IgD-negative memory B cell (primary cell): ENCODE data around the gene UNC5CL. TPM values are rescaled to one million over a fixed set of nuclear protein-coding genes. Genes with fewer than 3 reads are reported as not detected.

Experiments used
- H3K27ac Mint-ChIP-seq, 3 donors: one replicate each; pipeline ENCODE4 v1.8.0; 2020 to 2022; ENCODE audit warnings: mild to moderate bottlenecking in 3 of 3, mixed read lengths in 3 of 3, moderate library complexity in 1 of 3
- H3K27me3 Mint-ChIP-seq: one replicate; pipeline ENCODE4 v1.8.0; 2021; ENCODE audit warnings: mixed read lengths
- H3K36me3 Mint-ChIP-seq: one replicate; pipeline ENCODE4 v1.8.0; 2020; ENCODE audit warnings: mild to moderate bottlenecking, mixed read lengths
- H3K4me1 Mint-ChIP-seq, 3 donors: one replicate each; pipeline ENCODE4 v1.8.0; 2020 to 2022; ENCODE audit warnings: mixed read lengths in 3 of 3, mild to moderate bottlenecking in 1 of 3
- H3K4me3 Mint-ChIP-seq, 4 donors: one replicate each; pipeline ENCODE4 v1.8.0; 2020 to 2022; ENCODE audit warnings: mild to moderate bottlenecking in 4 of 4, mixed read lengths in 4 of 4, moderate library complexity in 3 of 4
- H3K9me3 Mint-ChIP-seq, 3 donors: one replicate each; pipeline ENCODE4 v1.8.0; 2020 to 2021; ENCODE audit warnings: mixed read lengths in 3 of 3, mild to moderate bottlenecking in 1 of 3
- polyA plus RNA-seq: library from polyadenylated mRNA; unstranded; fragments of 300-500 nt; fragmentation: Illumina TruSeq; gene quantifications from one replicate; pipeline ENCODE4 v1.2.3, GENCODE V29; 2021

Gene UNC5CL
- polyA plus RNA-seq, 1 donor from 2014 or later: 0.76 TPM

DNA sequence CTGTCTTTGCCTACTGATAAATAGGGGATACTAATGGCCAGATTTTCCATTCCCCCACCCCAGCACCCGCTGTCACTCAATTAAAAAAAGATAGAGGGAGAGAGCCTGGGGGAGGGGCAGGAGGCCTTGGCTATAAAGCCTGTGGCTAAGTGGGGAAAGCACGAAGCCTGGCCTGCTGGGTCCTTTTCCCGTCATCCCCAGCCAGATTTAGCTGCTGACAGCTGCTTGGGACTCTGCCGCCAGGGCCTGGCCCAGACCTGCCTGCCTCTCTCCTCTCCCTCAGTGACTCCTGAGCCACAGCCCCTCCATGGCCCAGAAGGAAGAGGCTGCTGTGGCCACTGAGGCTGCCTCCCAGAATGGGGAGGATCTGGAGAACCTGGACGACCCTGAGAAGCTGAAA lies 14.0 kb upstream of the UNC5CL start, which contains the start of gene APOBEC2:
Gene APOBEC2, plus strand, starts transcription at position 162 of the 400 bp plus-strand sequence. Its CDS starts 146 bp downstream, at position 308.
- peak within 1 kb of the TSS in 2 of 4 donors; percentile 65 to 88 for H3K4me3 Mint-ChIP-seq
- peak within 1 kb of the TSS in 1 of 3 donors; percentile 31 for H3K27ac Mint-ChIP-seq
- H3K36me3 Mint-ChIP-seq: peaks cover 5% of the 10 kb centered on the region
- H3K4me1 Mint-ChIP-seq: peaks cover 6 to 17% (median 9%) of the 10 kb centered on the region in 3 donors
- H3K9me3 Mint-ChIP-seq: no peaks in the 10 kb centered on the region
- no peaks in the 10 kb centered on the region for H3K27me3 Mint-ChIP-seq

DNA sequence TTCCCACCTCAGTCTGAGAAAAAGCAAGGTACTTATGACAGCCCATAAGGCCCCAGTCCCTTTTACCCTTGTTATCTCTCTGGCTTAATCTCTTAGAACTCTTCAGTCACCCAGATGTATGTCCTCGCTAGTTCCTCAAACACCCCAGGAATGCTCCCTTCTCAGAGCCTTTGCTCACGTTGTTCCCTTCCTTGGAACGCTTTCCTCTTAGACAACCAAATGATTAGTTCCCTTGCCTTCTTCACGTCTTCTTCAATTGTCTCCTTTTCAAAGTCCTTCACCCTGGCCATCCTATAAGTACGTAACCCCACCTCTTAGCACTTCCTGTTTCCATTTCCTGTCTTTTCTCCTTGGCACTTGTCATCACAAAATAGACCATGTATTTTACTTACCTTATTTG lies 12.9 kb upstream of the UNC5CL start:
- peak overlapping the region in 2 of 4 donors; percentile 65 to 88 for H3K4me3 Mint-ChIP-seq

DNA sequence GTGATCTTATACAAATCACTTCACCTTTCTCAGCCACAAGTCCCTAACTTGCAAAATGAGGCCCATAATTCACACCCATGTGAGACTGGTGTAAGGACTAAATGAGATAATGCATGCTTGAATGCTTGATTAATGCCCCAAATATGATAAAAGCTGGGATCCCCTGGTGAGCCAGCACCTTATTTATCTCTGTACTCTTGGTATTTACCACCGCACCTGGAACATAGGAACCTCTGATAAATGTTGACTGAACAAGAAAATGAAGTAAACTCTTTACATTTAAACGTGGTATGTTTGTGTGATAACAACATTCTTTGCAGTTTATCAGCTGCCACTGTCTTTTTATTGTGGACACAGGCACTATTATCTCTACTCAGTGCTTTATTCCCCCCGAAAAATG lies 11.5 kb upstream of the UNC5CL start:
- H3K9me3 Mint-ChIP-seq: no peaks in the 10 kb centered on the region
- H3K36me3 Mint-ChIP-seq: peaks cover 5% of the 10 kb centered on the region
- no peak overlapping the region for H3K4me3 Mint-ChIP-seq
- H3K27ac Mint-ChIP-seq: no peak overlapping the region
- H3K4me1 Mint-ChIP-seq: peaks cover 6 to 17% (median 9%) of the 10 kb centered on the region in 3 donors
- no peaks in the 10 kb centered on the region for H3K27me3 Mint-ChIP-seq

More for the DNA sequence above, 12.9 kb upstream of the UNC5CL start:
- H3K27me3 Mint-ChIP-seq: no peaks in the 10 kb centered on the region
- peak overlapping the region in 1 of 3 donors; percentile 11 for H3K27ac Mint-ChIP-seq
- H3K36me3 Mint-ChIP-seq: peaks cover 5% of the 10 kb centered on the region
- H3K4me1 Mint-ChIP-seq: peaks cover 6 to 17% (median 9%) of the 10 kb centered on the region in 3 donors
- H3K9me3 Mint-ChIP-seq: no peaks in the 10 kb centered on the region

DNA sequence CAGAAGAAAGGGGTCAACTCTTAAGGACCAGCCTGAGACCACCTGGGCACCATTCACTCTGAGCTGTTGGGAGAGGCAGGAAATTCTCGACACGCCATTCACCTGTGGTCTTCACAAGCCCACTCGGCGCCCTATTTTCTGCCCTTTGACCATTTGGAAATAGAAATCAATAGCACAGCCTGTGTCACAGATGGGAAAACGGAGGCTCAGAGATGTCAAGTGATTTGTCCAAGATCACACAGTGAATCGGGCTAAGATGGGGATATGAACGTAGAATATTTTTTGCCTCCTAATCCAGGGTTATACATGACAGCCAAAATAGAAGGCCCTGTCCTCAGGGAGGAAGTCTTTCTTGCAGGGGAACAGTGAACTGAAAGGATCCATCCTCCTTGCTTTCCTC lies 10.9 kb upstream of the UNC5CL start:
- H3K4me1 Mint-ChIP-seq: peaks cover 6 to 16% (median 9%) of the 10 kb centered on the region in 3 donors
- no peaks in the 10 kb centered on the region for H3K27me3 Mint-ChIP-seq
- no peak overlapping the region for H3K27ac Mint-ChIP-seq
- peaks cover 5% of the 10 kb centered on the region for H3K36me3 Mint-ChIP-seq
- H3K4me3 Mint-ChIP-seq: no peak overlapping the region
- H3K9me3 Mint-ChIP-seq: no peaks in the 10 kb centered on the region

DNA sequence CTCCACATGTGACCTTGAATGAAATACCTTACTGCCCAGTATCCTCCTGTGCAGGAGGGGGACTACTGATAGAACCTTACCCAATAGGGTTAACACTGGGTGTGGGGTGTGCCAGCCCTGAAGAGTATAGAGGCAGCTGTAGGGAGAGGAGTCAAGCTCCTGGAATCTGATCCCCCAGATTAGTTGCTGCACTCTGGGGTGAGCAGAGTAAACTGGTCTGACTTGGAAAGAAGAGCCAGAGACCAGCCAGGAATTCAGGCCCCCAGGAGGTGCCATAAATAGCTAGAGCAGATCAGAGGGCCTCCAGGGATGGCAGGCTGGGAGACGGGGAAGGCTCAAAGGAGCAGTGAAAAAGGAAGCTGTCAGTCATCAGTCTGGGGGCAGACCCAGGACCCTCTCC lies 10.5 kb upstream of the UNC5CL start:
- no peak overlapping the region for H3K27ac Mint-ChIP-seq
- H3K4me1 Mint-ChIP-seq: peaks cover 6 to 16% (median 9%) of the 10 kb centered on the region in 3 donors
- H3K27me3 Mint-ChIP-seq: no peaks in the 10 kb centered on the region
- H3K4me3 Mint-ChIP-seq: no peak overlapping the region
- H3K9me3 Mint-ChIP-seq: no peaks in the 10 kb centered on the region
- H3K36me3 Mint-ChIP-seq: peaks cover 5% of the 10 kb centered on the region

DNA sequence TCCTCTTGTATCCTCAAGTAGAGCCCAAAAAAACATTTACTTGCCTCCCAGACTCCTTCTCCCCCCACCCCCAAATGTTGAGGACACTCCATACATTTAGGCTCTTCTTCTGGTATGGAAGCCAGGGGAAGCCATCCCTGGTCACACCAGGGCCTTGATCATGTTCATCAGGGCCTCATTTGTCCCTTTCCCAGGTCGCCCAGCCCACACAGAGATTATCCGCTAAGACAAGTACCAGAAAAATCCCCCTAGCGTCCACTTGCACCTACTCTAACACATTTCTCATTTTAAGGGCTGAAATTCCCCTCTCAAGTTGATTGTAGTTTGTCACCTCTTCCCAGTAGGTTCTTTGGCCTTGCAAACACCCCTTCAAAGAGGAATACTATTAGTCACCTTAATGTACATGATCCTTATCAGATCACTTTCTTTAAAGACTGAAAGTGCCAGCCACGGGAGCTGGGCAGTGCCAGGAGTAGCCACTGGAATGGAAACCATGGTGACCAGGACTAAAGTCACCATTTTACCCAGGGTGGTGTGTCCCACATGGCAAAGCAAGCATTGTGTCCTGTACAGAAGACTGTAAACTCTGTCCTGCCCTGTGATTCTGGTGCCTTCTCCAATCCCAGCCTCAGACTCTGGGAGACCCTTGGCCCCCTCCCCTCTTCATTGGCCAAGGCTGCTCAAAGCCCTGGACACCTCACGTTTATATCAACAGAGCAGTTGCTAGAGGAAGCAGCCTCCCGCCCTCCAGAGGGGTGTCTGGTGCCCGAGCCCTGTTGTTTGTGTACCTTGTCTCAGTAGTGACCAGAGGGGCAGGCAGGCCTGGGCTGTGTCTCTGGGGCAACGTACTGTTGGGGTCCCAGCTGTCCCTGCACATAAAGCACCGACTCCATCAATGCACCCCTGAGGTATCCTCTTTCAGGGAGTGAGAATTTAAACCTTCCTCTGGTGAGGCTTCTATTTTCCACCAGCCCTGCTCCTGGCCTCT lies 9.0 kb upstream of the UNC5CL start:
- no peaks in the 10 kb centered on the region for H3K9me3 Mint-ChIP-seq
- H3K36me3 Mint-ChIP-seq: peaks cover 11% of the 10 kb centered on the region
- peaks cover 6 to 16% (median 9%) of the 10 kb centered on the region in 3 donors for H3K4me1 Mint-ChIP-seq
- no peak overlapping the region for H3K4me3 Mint-ChIP-seq
- no peak overlapping the region for H3K27ac Mint-ChIP-seq
- no peaks in the 10 kb centered on the region for H3K27me3 Mint-ChIP-seq

DNA sequence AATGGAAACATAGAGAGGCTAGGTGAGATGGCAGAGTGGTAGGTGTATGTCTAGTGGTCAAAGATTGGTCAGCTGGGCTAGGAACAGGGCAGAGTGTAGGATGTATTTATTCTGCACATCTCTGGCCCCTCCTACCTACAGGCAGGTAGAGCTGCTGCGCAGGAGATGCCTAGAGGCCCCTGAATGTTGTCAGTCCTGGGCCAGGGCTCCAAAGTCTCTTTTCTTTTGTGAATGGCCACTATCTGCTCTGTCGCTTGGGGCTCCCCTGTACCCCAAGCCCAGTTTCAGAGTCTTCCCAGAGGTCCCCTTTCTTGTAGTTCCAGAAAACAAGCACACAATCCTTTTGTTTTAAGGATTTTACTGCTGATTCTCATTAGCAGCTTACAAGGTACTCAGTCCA lies 8.3 kb upstream of the UNC5CL start:
- Mint-ChIP-seq H3K27me3 (no peaks in the 10 kb centered on the region), H3K36me3 (peaks cover 11% of the 10 kb centered on the region), H3K27ac (no peak overlapping the region), H3K9me3 (no peaks in the 10 kb centered on the region), H3K4me1 (peaks cover 6 to 10% (median 9%) of the 10 kb centered on the region in 3 donors), H3K4me3 (no peak overlapping the region)

DNA sequence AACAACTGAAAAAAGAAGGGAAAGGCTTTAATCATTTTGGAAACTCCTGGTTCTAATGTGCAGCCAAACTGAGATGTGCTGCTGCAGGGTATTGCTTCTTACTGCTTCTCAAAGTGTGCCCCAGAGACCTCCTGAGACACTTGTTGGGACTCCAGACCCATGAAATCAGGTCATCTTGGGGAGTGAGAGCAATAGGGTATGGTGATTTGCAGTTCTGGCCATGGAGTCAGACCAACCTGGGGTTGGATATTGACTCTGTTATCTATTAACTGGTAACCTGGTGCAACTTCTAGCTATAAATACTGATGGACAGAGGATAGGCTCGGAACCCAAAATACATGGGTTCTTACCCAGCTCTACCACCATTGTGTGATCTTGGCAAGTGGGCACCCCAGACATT lies 7.1 kb upstream of the UNC5CL start:
- no peak overlapping the region for H3K4me3 Mint-ChIP-seq
- H3K36me3 Mint-ChIP-seq: peaks cover 11% of the 10 kb centered on the region
- H3K4me1 Mint-ChIP-seq: no peaks in the 10 kb centered on the region

DNA sequence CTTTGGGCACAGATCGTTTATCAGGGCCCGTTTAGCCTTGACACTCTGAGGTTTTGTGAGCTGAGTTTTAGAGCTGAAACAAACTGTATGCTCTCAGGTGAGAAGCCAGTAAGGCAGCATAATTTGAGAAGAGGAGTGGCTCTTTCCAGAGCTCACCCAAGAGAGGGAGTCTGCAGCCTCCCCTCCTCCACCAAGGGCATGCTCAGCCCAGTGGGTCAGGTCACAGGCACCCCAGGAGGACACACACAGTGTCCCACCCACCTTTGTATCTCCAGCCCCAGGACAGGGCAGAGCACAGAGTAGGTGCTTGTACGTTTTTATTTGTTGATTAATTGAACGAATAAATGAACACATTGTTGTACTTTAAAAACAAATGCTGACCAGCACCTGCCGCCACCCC lies 6.6 kb upstream of the UNC5CL start:
- Mint-ChIP-seq H3K4me1 (no peaks in the 10 kb centered on the region), H3K9me3 (no peaks in the 10 kb centered on the region), H3K36me3 (peaks cover 11% of the 10 kb centered on the region), H3K27ac (no peak overlapping the region), H3K27me3 (no peaks in the 10 kb centered on the region), H3K4me3 (no peak overlapping the region)

More for the DNA sequence above, 7.1 kb upstream of the UNC5CL start:
- H3K27ac Mint-ChIP-seq: no peak overlapping the region
- H3K27me3 Mint-ChIP-seq: no peaks in the 10 kb centered on the region
- H3K9me3 Mint-ChIP-seq: no peaks in the 10 kb centered on the region

DNA sequence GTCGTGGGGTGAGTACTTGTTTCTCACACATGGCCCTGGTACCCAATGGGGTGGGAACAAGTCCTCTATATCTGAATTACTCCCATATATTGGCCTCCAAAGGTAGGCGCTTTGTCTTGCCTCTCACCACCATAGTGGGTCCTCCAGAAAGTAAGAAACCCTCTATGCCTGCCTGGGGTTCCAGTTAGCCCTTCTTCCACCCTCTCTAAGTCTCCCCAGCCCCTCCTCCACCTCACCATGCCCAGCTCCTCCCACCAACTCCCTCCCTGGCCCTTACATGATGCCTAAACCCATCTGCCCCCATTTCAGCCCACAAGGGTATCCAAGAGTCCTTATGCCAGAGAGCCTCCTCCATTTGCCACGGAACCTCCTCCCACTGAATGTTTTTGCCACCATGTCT lies 4.1 kb upstream of the UNC5CL start:
- no peak overlapping the region for H3K4me3 Mint-ChIP-seq
- H3K36me3 Mint-ChIP-seq: peaks cover 7% of the 10 kb centered on the region
- no peaks in the 10 kb centered on the region for H3K9me3 Mint-ChIP-seq
- H3K4me1 Mint-ChIP-seq: no peaks in the 10 kb centered on the region
- H3K27me3 Mint-ChIP-seq: no peaks in the 10 kb centered on the region
- peak overlapping the region in 1 of 3 donors; percentile 87 for H3K27ac Mint-ChIP-seq

DNA sequence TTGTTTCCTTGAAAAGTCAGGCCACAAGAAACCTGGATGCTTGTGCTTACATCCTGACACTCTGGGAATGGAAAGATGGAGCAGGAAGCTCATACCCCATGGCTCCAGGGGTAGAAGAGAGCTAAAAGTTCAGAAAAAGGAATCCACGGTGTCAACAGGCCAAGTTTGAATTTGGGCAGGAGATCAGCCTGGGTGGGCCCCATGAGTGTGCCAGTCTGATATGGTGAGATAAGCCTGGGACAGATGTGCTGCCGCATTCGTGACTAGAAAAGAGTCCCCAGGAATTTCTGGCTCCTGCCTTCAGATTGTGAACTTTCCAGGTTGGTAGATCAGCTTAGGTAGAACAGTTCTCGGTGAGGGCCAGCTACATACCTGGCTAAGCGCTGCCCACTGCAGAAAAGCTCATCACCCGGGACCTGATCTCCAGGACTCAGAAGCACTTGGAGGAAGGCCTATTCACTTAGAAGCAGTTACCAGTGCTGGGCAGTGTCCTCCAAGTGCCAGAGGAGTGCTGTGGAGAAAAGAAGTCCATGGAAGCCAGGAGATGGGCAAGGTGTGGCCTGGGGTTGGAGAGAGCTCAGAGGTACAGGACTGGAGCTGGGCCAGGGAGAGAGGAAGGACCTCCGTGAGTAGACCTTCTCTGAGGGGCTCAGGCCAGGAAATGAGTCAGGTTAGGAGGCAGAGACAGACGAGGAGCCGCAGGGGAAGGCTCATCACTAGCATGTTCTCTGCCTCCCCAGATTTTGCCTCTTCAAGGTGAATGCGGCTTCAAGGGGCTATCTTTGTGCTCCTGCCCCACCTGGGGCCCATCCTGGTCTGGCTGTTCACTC lies 3.4 kb upstream of the UNC5CL start, which contains the start of gene TSPO2:
Gene TSPO2, plus strand, starts transcription at position 242 of the 830 bp plus-strand sequence. Its CDS starts 519 bp downstream, at position 761.
- H3K27ac Mint-ChIP-seq: peak within 1 kb of the TSS in 1 of 3 donors; percentile 87
- H3K4me3 Mint-ChIP-seq: peak within 1 kb of the TSS in 1 of 4 donors; percentile 58
- H3K27me3 Mint-ChIP-seq: no peaks in the 10 kb centered on the region
- no peaks in the 10 kb centered on the region for H3K9me3 Mint-ChIP-seq
- H3K36me3 Mint-ChIP-seq: peaks cover 7% of the 10 kb centered on the region
- H3K4me1 Mint-ChIP-seq: no peaks in the 10 kb centered on the region

DNA sequence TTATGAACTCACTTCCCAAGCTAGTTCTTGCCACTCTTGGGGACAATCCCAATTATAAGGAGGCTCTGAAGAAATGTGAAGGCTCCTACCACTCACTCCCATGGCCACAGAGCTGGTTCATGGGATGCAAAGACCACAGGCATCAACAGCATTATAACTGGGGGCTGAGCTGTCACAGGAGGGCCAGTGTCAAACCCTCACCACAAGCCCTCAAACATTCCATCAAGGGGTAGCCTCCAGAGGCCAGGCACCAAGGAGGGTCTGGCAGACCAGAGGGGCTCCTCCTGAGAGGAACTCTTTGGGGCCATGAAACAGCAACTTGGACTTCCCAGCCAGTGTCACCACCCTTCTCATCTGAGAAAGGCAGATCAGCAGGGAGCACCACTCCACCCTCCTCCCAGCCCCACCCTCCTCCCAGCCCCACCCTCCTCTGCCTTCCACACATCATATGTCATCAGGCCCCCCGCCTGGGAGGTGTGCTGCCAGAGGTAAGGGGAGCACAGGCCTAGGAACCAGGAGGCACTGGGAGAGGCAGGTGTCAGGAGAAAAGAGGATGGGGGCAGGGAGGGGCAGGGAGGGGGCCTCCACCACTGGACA lies 2.0 kb upstream of the UNC5CL start:
- H3K9me3 Mint-ChIP-seq: no peaks in the 10 kb centered on the region

DNA sequence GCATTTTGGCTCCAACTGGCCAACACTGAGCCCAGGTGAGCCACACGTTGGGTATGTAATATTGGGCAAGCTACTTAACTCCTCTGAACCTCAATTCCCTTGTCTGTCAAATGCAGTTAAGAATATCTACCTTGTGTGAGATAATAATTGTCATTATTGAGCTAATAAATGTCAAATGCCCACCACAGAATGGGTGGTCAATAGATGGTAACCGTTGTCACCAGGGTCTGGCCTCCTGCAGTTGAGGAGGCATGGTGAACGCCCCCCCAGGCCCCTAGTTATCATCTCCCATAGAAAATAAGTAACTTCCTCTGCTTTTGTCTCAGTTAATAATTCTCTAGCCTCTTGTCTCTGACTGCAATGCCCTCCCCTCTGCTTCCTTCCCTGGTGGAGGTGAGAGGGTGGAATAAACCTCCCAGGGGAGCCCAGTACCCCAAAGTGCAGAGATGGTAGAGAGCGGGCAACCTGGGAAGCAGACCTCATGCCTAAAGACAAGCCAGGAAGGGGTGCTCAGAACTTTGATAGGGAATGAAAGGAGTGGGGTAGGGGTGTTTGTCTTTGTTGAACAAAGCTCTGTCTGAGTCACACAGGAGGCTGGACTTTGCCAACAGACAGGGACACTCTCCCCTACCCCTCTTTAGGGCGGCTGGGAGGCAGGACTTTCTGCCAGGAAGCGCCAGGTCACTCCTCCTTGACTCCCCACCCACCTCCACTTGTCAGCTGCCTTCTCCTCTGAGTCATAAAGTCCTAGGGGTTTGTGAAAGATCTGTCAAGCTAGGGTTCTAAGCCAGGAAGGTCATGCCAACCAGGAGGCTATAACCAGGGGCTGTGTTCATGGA lies 1.3 kb upstream of the UNC5CL start:
- Mint-ChIP-seq H3K27ac (no peak overlapping the region), H3K4me3 (no peak overlapping the region)

More for the DNA sequence above, 2.0 kb upstream of the UNC5CL start:
- Mint-ChIP-seq H3K4me3 (no peak overlapping the region), H3K36me3 (peaks cover 7% of the 10 kb centered on the region), H3K27me3 (no peaks in the 10 kb centered on the region), H3K4me1 (no peaks in the 10 kb centered on the region), H3K27ac (no peak overlapping the region)

DNA sequence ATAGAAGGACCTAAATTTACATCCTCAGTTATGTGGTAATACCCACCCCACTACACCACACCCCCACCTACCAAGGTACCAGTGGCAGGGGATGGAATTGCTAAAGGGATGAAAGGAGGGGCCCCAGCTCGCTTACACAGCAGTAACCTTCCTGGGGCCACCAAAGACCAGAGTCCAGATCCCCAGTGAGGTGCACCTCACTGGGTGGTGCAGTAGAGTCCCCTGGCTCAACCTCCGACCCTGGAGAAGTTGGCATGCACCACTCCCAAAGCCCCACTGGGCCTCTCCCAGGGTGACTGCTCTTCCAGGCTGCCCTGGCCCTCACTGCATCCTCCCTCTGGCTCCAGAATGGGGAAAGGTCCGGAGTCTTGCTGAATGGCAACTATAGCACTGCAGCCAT lies 816 bp downstream of the UNC5CL start:
- Mint-ChIP-seq H3K9me3 (no peaks in the 10 kb centered on the region), H3K27me3 (no peaks in the 10 kb centered on the region), H3K36me3 (peaks cover under 1% of the 10 kb centered on the region), H3K27ac (no peak overlapping the region), H3K4me1 (peaks cover 0 to under 1% (median 0%) of the 10 kb centered on the region in 3 donors), H3K4me3 (no peak overlapping the region)

More for the DNA sequence above, 1.3 kb upstream of the UNC5CL start:
- Mint-ChIP-seq H3K4me1 (no peaks in the 10 kb centered on the region), H3K36me3 (peaks cover 7% of the 10 kb centered on the region), H3K9me3 (no peaks in the 10 kb centered on the region), H3K27me3 (no peaks in the 10 kb centered on the region)
